ENCODE results near the gene C5orf47.

The C5orf47 gene

GRCh38 chr5:173988554-173989431 lies at the start of gene C5orf47:
Gene C5orf47 (plus strand): TSS chr5:173989170. CDS start chr5:173989264, 94 bp downstream.
- DNase-seq (ENCODE audit: low read depth), result no peak

- DNase-seq (ENCODE audit: low read depth), result peak; percentile 59
Observed at GRCh38 chr5:173940269-173940668, 48.7 kb upstream of the C5orf47 start.

- no peak for DNase-seq (ENCODE audit: low read depth)
Observed at GRCh38 chr5:173941102-173941501, 47.9 kb upstream of the C5orf47 start.

GRCh38 chr5:173941758-173942401 lies 47.1 kb upstream of the C5orf47 start:
- DNase-seq (ENCODE audit: low read depth), result no peak

- no peak for DNase-seq (ENCODE audit: low read depth)
Observed at GRCh38 chr5:173944511-173944910, 44.5 kb upstream of the C5orf47 start.

GRCh38 chr5:173945160-173945559 lies 43.8 kb upstream of the C5orf47 start:
- no peak for DNase-seq (ENCODE audit: low read depth)

GRCh38 chr5:173946323-173946722 lies 42.6 kb upstream of the C5orf47 start:
- no peak for DNase-seq (ENCODE audit: low read depth)

GRCh38 chr5:173950829-173951228 lies 38.1 kb upstream of the C5orf47 start:
- no peak for DNase-seq (ENCODE audit: low read depth)

GRCh38 chr5:173953528-173954090 lies 35.4 kb upstream of the C5orf47 start:
- DNase-seq (ENCODE audit: low read depth), result peak; percentile 36

GRCh38 chr5:173954671-173955521 lies 34.1 kb upstream of the C5orf47 start:
- peak; percentile 44 for DNase-seq (ENCODE audit: low read depth)

GRCh38 chr5:173960986-173961385 lies 28.0 kb upstream of the C5orf47 start:
- DNase-seq (ENCODE audit: low read depth), result no peak

GRCh38 chr5:173961418-173961817 lies 27.6 kb upstream of the C5orf47 start:
- DNase-seq (ENCODE audit: low read depth), result no peak

- DNase-seq (ENCODE audit: low read depth), result no peak
Observed at GRCh38 chr5:173962436-173962972, 26.5 kb upstream of the C5orf47 start.

- peak; percentile 67 for DNase-seq (ENCODE audit: low read depth)
Observed at GRCh38 chr5:173963182-173963838, 25.7 kb upstream of the C5orf47 start.

- no peak for DNase-seq (ENCODE audit: low read depth)
Observed at GRCh38 chr5:173963867-173964441, 25.0 kb upstream of the C5orf47 start.

- no peak for DNase-seq (ENCODE audit: low read depth)
Observed at GRCh38 chr5:173964506-173964905, 24.5 kb upstream of the C5orf47 start.

- DNase-seq (ENCODE audit: low read depth), result no peak
Observed at GRCh38 chr5:173967241-173967640, 21.7 kb upstream of the C5orf47 start.

- DNase-seq (ENCODE audit: low read depth), result no peak
Observed at GRCh38 chr5:173968154-173968797, 20.7 kb upstream of the C5orf47 start.

- peak; percentile 21 for DNase-seq (ENCODE audit: low read depth)
Observed at GRCh38 chr5:173969167-173970049, 19.6 kb upstream of the C5orf47 start.

Measured in fibroblast of gingiva (primary cell).